Astrocyte (in vitro differentiated cells and primary cell): ENCODE data around the gene AMPD3. TPM values are rescaled to one million over a fixed set of nuclear protein-coding genes. Genes with fewer than 3 reads are reported as not detected.

Source experiments
- DNase-seq: peaks from one replicate; pipeline ENCODE4 v3.0.0-alpha.2; 2010; ENCODE audit warnings: low read depth
- FAIRE-seq: peaks from 2 replicates; lab custom pipeline; 2011; peaks lifted over from hg19 to GRCh38; lab: Jason Lieb, UNC
- H2AFZ ChIP-seq: 2 replicates; pipeline ENCODE4 v1.6.0; 2012; ENCODE audit warnings: low read depth, low read length, inconsistent platforms
- H3K27ac ChIP-seq: 2 replicates; pipeline ENCODE4 v1.5.1; 2011; ENCODE audit warnings: low read depth, low read length, inconsistent platforms
- H3K27me3 ChIP-seq: 2 replicates; pipeline ENCODE4 v1.6.0; 2011; ENCODE audit warnings: low read length, inconsistent platforms; ENCODE audit not compliant: insufficient read depth
- H3K36me3 ChIP-seq: 2 replicates; pipeline ENCODE4 v1.5.1; 2011; ENCODE audit warnings: low read length, inconsistent platforms; ENCODE audit not compliant: insufficient read depth
- H3K4me1 ChIP-seq: 2 replicates; pipeline ENCODE4 v1.5.1; 2011; ENCODE audit warnings: low read length, inconsistent platforms; ENCODE audit not compliant: insufficient read depth
- H3K4me2 ChIP-seq: 2 replicates; pipeline ENCODE4 v1.6.0; 2012; ENCODE audit warnings: low read length, inconsistent platforms
- H3K4me3 ChIP-seq: 2 replicates; pipeline ENCODE4 v1.5.1; 2011; ENCODE audit warnings: low read depth, mild to moderate bottlenecking, low read length, inconsistent platforms; ENCODE audit not compliant: insufficient read depth
- H3K79me2 ChIP-seq: 2 replicates; pipeline ENCODE4 v1.6.0; 2012; ENCODE audit warnings: mild to moderate bottlenecking, low read length, inconsistent platforms; ENCODE audit not compliant: insufficient read depth
- H3K9ac ChIP-seq: 2 replicates; pipeline ENCODE4 v1.6.0; 2012; ENCODE audit warnings: mild to moderate bottlenecking, low read length, inconsistent platforms
- H3K9me3 ChIP-seq: 2 replicates; pipeline ENCODE4 v1.5.1; 2012; ENCODE audit warnings: low read depth, mild to moderate bottlenecking, low read length, inconsistent platforms; ENCODE audit not compliant: insufficient read depth
- H4K20me1 ChIP-seq: 2 replicates; pipeline ENCODE4 v1.6.0; 2012; ENCODE audit warnings: low read length, inconsistent platforms; ENCODE audit not compliant: insufficient read depth
- H3K27ac Mint-ChIP-seq: one replicate; pipeline ENCODE4 v1.8.0; 2021; ENCODE audit warnings: mild to moderate bottlenecking, mixed read lengths; ENCODE audit not compliant: unreplicated experiment
- H3K27me3 Mint-ChIP-seq: one replicate; pipeline ENCODE4 v1.8.0; 2021; ENCODE audit warnings: low read depth, mixed read lengths; ENCODE audit not compliant: unreplicated experiment
- H3K36me3 Mint-ChIP-seq: one replicate; pipeline ENCODE4 v1.8.0; 2021; ENCODE audit warnings: low read depth, mixed read lengths; ENCODE audit not compliant: unreplicated experiment
- H3K4me1 Mint-ChIP-seq: one replicate; pipeline ENCODE4 v1.8.0; 2021; ENCODE audit warnings: low read depth, mixed read lengths; ENCODE audit not compliant: unreplicated experiment
- H3K4me3 Mint-ChIP-seq: one replicate; pipeline ENCODE4 v1.8.0; 2021; ENCODE audit warnings: mild to moderate bottlenecking, moderate library complexity, mixed read lengths; ENCODE audit not compliant: unreplicated experiment
- H3K9me3 Mint-ChIP-seq: one replicate; pipeline ENCODE4 v1.8.0; 2021; ENCODE audit warnings: mild to moderate bottlenecking, mixed read lengths; ENCODE audit not compliant: unreplicated experiment
- CTCF ChIP-seq: IDR thresholded peaks from 2 replicates; pipeline ENCODE4 v1.5.1; 2011; ENCODE audit warnings: low read depth, mild to moderate bottlenecking, inconsistent platforms, low read length, moderate library complexity; ENCODE audit not compliant: insufficient read depth
- EZH2 ChIP-seq: IDR thresholded peaks from 2 replicates; pipeline ENCODE4 v1.6.1; 2012; ENCODE audit warnings: mild to moderate bottlenecking, low read length, inconsistent platforms; ENCODE audit not compliant: insufficient read depth
- total RNA-seq: library from RNA; stranded (reverse); gene quantifications from 2 replicates; pipeline ENCODE4 v1.2.1, GENCODE V29; 2021

The AMPD3 gene
- total RNA-seq, 1 donor from 2014 or later, result 5.6 TPM

GRCh38 chr11:10410106-10410843 is 44.8 kb upstream of the AMPD3 start:
- Histone ChIP-seq H2AFZ (no peak overlapping the region), H3K79me2 (no peaks in the 10 kb centered on the region), H3K9ac (no peak overlapping the region), H3K27ac (no peak overlapping the region), H3K4me3 (no peak overlapping the region), H3K4me2 (no peak overlapping the region), H3K27me3 (peaks cover 4% of the 10 kb centered on the region), H3K4me1 (peaks cover 6% of the 10 kb centered on the region), H4K20me1 (no peaks in the 10 kb centered on the region), H3K9me3 (no peaks in the 10 kb centered on the region), H3K36me3 (no peaks in the 10 kb centered on the region)
- TF ChIP-seq EZH2 (no peak), CTCF (no peak)
- H3K4me1 Mint-ChIP-seq, result peaks cover 21% of the 10 kb centered on the region
- no peak overlapping the region for H3K4me3 Mint-ChIP-seq
- DNase-seq (no peak), FAIRE-seq (no peak)
- no peak overlapping the region for H3K27ac Mint-ChIP-seq
- no peaks in the 10 kb centered on the region for H3K36me3 Mint-ChIP-seq
- H3K27me3 Mint-ChIP-seq, result peaks cover 3% of the 10 kb centered on the region
- no peaks in the 10 kb centered on the region for H3K9me3 Mint-ChIP-seq

GRCh38 chr11:10410844-10411200 is 44.2 kb upstream of the AMPD3 start:
- Histone ChIP-seq H3K27ac (no peak overlapping the region), H3K9me3 (no peaks in the 10 kb centered on the region), H3K9ac (no peak overlapping the region), H2AFZ (no peak overlapping the region), H4K20me1 (no peaks in the 10 kb centered on the region), H3K36me3 (no peaks in the 10 kb centered on the region), H3K4me2 (no peak overlapping the region), H3K4me1 (peaks cover 6% of the 10 kb centered on the region), H3K79me2 (no peaks in the 10 kb centered on the region), H3K4me3 (no peak overlapping the region), H3K27me3 (peaks cover 7% of the 10 kb centered on the region)
- no peak overlapping the region for H3K4me3 Mint-ChIP-seq
- peaks cover 3% of the 10 kb centered on the region for H3K27me3 Mint-ChIP-seq
- peaks cover 20% of the 10 kb centered on the region for H3K4me1 Mint-ChIP-seq
- TF ChIP-seq EZH2, result no peak
- TF ChIP-seq CTCF, result no peak
- no peak for DNase-seq
- FAIRE-seq, result no peak
- H3K36me3 Mint-ChIP-seq, result no peaks in the 10 kb centered on the region
- H3K9me3 Mint-ChIP-seq, result no peaks in the 10 kb centered on the region
- H3K27ac Mint-ChIP-seq, result no peak overlapping the region

GRCh38 chr11:10412266-10412665 is 42.8 kb upstream of the AMPD3 start:
- Mint-ChIP-seq H3K27ac (no peak overlapping the region), H3K36me3 (no peaks in the 10 kb centered on the region), H3K9me3 (no peaks in the 10 kb centered on the region), H3K27me3 (peaks cover 3% of the 10 kb centered on the region), H3K4me1 (peaks cover 11% of the 10 kb centered on the region), H3K4me3 (no peak overlapping the region)
- H3K9me3 ChIP-seq, result no peaks in the 10 kb centered on the region
- H2AFZ ChIP-seq, result no peak overlapping the region
- no peaks in the 10 kb centered on the region for H3K79me2 ChIP-seq
- FAIRE-seq (no peak), DNase-seq (no peak)
- H3K36me3 ChIP-seq, result no peaks in the 10 kb centered on the region
- TF ChIP-seq CTCF, result no peak
- no peak for TF ChIP-seq EZH2
- no peak overlapping the region for H3K4me3 ChIP-seq
- H3K27me3 ChIP-seq, result peaks cover 7% of the 10 kb centered on the region
- H3K27ac ChIP-seq, result no peak overlapping the region
- no peak overlapping the region for H3K9ac ChIP-seq
- H4K20me1 ChIP-seq, result no peaks in the 10 kb centered on the region
- no peak overlapping the region for H3K4me2 ChIP-seq
- H3K4me1 ChIP-seq, result peaks cover 1% of the 10 kb centered on the region
